Endothelial cell of umbilical vein (primary cell): ENCODE data around the gene LRRC52. TPM values are rescaled to one million over a fixed set of nuclear protein-coding genes. Genes with fewer than 3 reads are reported as not detected.

Experiments
- BruUV-seq: library from RNA; stranded (reverse); fragments of 400-500 nt; replicated peaks from 2 replicates; lab custom pipeline; 2021; lab: Mats Ljungman, UMichigan
- CTCF ChIA-PET: fragments of 300-600, 350-600 bp; sonication (Branson Sonifier 250); formaldehyde crosslinking; loops from one replicate; lab custom pipeline; 2021; ENCODE audit warnings: antibody characterized with exemption, inconsistent platforms; lab: Charles Lee
- POLR2A ChIA-PET: fragments of 300-600, 350-600 bp; sonication (Branson Sonifier 250); formaldehyde crosslinking; loops from one replicate; lab custom pipeline; 2021; ENCODE audit warnings: antibody characterized with exemption, inconsistent platforms; lab: Charles Lee
- DNase-seq: peaks from one replicate; pipeline ENCODE4 v3.0.0-alpha.2; 2011; ENCODE audit warnings: low read depth, low spot score
- FAIRE-seq: peaks from 2 replicates; lab custom pipeline; 2011; peaks lifted over from hg19 to GRCh38; lab: Jason Lieb, UNC
- H2AFZ ChIP-seq: 2 replicates; pipeline ENCODE4 v1.6.0; 2012; ENCODE audit warnings: low read depth, low read length, control low read depth, inconsistent platforms
- H3K27ac ChIP-seq: 2 replicates; pipeline ENCODE4 v1.5.1; 2011; ENCODE audit warnings: low read depth, mild to moderate bottlenecking, control low read depth, low read length, moderate library complexity; ENCODE audit not compliant: insufficient read depth
- H3K27me3 ChIP-seq, 2 experiments: 2 replicates each; pipeline versions ENCODE4 v1.6.0 to v1.6.1; 2011; ENCODE audit warnings: low read length in 2 of 2, mixed read lengths in 1 of 2; ENCODE audit not compliant: control insufficient read depth in 2 of 2, insufficient read depth in 2 of 2
- H3K36me3 ChIP-seq, 2 experiments: 2 replicates in 1 of 2; 3 replicates in 1 of 2; pipeline ENCODE4 v1.5.1; 2011; ENCODE audit warnings: low read length in 2 of 2, mild to moderate bottlenecking in 1 of 2, moderate library complexity in 1 of 2; ENCODE audit not compliant: control insufficient read depth in 2 of 2, insufficient read depth in 2 of 2; ENCODE audit errors: extremely low read depth in 1 of 2
- H3K4me1 ChIP-seq: 3 replicates; pipeline ENCODE4 v1.5.1; 2011; ENCODE audit warnings: mild to moderate bottlenecking, low read length; ENCODE audit not compliant: control insufficient read depth, insufficient read depth; ENCODE audit errors: extremely low read depth
- H3K4me2 ChIP-seq: 2 replicates; pipeline ENCODE4 v1.6.1; 2011; ENCODE audit warnings: low read length, control low read depth, mixed read lengths; ENCODE audit not compliant: insufficient read depth
- H3K4me3 ChIP-seq, 3 experiments: fragments of 200-600 bp in 1 of 3; sonication (generic), shearing (Covaris generic) in 1 of 3; replicated peaks in 1 of 3; 2 replicates each; pipeline ENCODE4 v1.5.1; 2011 to 2016; ENCODE audit warnings: control low read depth in 3 of 3, low read length in 3 of 3, mild to moderate bottlenecking in 2 of 3, inconsistent platforms in 1 of 3, low read depth in 1 of 3, moderate library complexity in 1 of 3; ENCODE audit not compliant: insufficient read depth in 1 of 3
- H3K79me2 ChIP-seq: 2 replicates; pipeline ENCODE4 v1.6.0; 2012; ENCODE audit warnings: low read length, inconsistent platforms; ENCODE audit not compliant: control insufficient read depth, insufficient read depth
- H3K9ac ChIP-seq: replicated peaks from 2 replicates; pipeline ENCODE3; 2011; ENCODE audit warnings: low read length, control low read depth; ENCODE audit not compliant: insufficient read depth; ENCODE audit errors: extremely low read depth
- H3K9me1 ChIP-seq: replicated peaks from 3 replicates; pipeline ENCODE4 v1.6.0; 2011; ENCODE audit warnings: mild to moderate bottlenecking, low read length; ENCODE audit not compliant: control insufficient read depth, insufficient read depth; ENCODE audit errors: extremely low read depth
- H3K9me3 ChIP-seq: replicated peaks from 2 replicates; pipeline ENCODE4 v1.5.1; 2012; ENCODE audit warnings: low read length, inconsistent platforms; ENCODE audit not compliant: control insufficient read depth, insufficient read depth
- H4K20me1 ChIP-seq: replicated peaks from 2 replicates; pipeline ENCODE3; 2011; ENCODE audit warnings: mild to moderate bottlenecking, low read length; ENCODE audit not compliant: control insufficient read depth, insufficient read depth; ENCODE audit errors: extremely low read depth
- EZH2 ChIP-seq: IDR thresholded peaks from 2 replicates; pipeline ENCODE4 v1.6.1; 2012; ENCODE audit warnings: borderline replicate concordance, low read depth, mild to moderate bottlenecking, moderate library complexity, low read length, inconsistent platforms; ENCODE audit not compliant: severe bottlenecking
- FOS ChIP-seq: IDR thresholded peaks from 2 replicates; pipeline ENCODE4 v1.6.1; 2011; ENCODE audit warnings: mild to moderate bottlenecking, low read length, moderate library complexity, borderline replicate concordance; ENCODE audit not compliant: insufficient read depth
- GATA2 ChIP-seq: IDR thresholded peaks from 2 replicates; pipeline ENCODE4 v1.7.0; 2011; ENCODE audit warnings: low read depth, mild to moderate bottlenecking, moderate library complexity, mixed read lengths, low read length; ENCODE audit not compliant: insufficient read length, insufficient read depth
- JUN ChIP-seq: IDR thresholded peaks from 2 replicates; pipeline ENCODE4 v1.6.1; 2011; ENCODE audit warnings: borderline replicate concordance, low read depth; ENCODE audit not compliant: insufficient read length, insufficient read depth
- MYC ChIP-seq: IDR thresholded peaks from one replicate; pipeline ENCODE4 v1.6.1; 2011; ENCODE audit warnings: mild to moderate bottlenecking, low read depth, low read length
- POLR2A ChIP-seq: IDR thresholded peaks from 2 replicates; pipeline ENCODE4 v1.6.1; 2012; ENCODE audit warnings: low read depth, mild to moderate bottlenecking, control low read depth, low read length
- POLR2AphosphoS5 ChIP-seq: IDR thresholded peaks from 2 replicates; pipeline ENCODE4 v1.6.1; 2012; ENCODE audit warnings: low read depth, mild to moderate bottlenecking, control low read depth, low read length, moderate library complexity; ENCODE audit not compliant: insufficient read depth
- dilution Hi-C: fragments of 300-500 bp; cut with MboI; formaldehyde crosslinking; loops from one replicate; pipeline ENCODE4 v1.15.0; 2019; ENCODE audit warnings: low sequenced_read_pairs; ENCODE audit not compliant: extremely low pct_ligation_motif_present
- intact Hi-C: fragments of 100-400 bp; cut with micrococcal nuclease; formaldehyde crosslinking; loops from one replicate; pipeline ENCODE4 v1.10.0; 2022
- polyA plus RNA-seq, 4 experiments: library from polyadenylated mRNA; depleted of rRNA in 3 of 4; stranded (reverse) in 3 of 4; unstranded in 1 of 4; fragments of >200 nt; gene quantifications; 2 replicates each; pipeline versions ENCODE4 v1.2.1 to v1.2.3, GENCODE V29; 2011 to 2012; ENCODE audit warnings: missing spikeins in 1 of 4
- total RNA-seq: library from RNA; stranded (reverse); gene quantifications from 2 replicates; pipeline ENCODE4 v1.2.3, GENCODE V29; 2021
- TF ChIP-seq, protein P1 (sequence below): IDR thresholded peaks from 2 replicates; pipeline ENCODE4 v1.6.1; 2011; ENCODE audit not compliant: insufficient read depth, insufficient read length
- TF ChIP-seq, protein P2 (sequence below), 2 donors: IDR thresholded peaks; 1 replicate in 1 of 2; 2 replicates in 1 of 2; pipeline ENCODE4 v1.5.1; 2011; ENCODE audit warnings: low read length in 2 of 2, mild to moderate bottlenecking in 2 of 2, moderate library complexity in 2 of 2, control low read depth in 1 of 2, inconsistent platforms in 1 of 2, low read depth in 1 of 2; ENCODE audit not compliant: insufficient read depth in 1 of 2; ENCODE audit errors: extremely low read depth in 1 of 2

Gene LRRC52
- total and polyA plus RNA-seq, 2 donors (not counting 3 experiments of a cell fraction or from before 2014, with no cell fraction given), result not detected

DNA sequence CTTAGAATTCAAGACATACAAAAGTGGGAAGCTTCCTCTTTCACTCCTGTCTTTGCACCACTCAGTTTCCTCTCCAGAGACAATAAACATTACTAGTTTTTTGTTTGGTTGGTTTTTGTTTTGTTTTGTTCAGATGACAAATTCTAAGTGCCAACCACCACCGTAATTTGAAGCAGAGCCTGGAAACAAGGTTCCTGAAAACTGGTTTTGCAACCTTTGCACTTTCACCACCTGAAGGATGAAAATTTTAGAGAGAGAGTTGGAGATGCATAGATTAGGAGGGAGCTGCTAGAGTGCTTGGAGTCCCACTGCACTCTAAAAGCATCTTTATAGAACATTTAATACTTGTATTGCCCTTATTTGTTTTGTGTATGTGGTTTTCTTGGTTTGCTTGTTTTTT is 67.1 kb downstream of the LRRC52 start:
- Histone ChIP-seq H3K9ac (no peak overlapping the region), H3K9me3 (no peaks in the 10 kb centered on the region), H3K4me2 (no peak overlapping the region), H3K4me1 (no peaks in the 10 kb centered on the region), H3K79me2 (no peaks in the 10 kb centered on the region), H3K27me3 (peaks cover 1 to 5% of the 10 kb centered on the region in 2 experiments), H3K4me3 (no peak overlapping the region), H2AFZ (no peak overlapping the region), H3K36me3 (no peaks in the 10 kb centered on the region), H3K27ac (no peak overlapping the region), H4K20me1 (no peaks in the 10 kb centered on the region), H3K9me1 (no peaks in the 10 kb centered on the region)
- intact Hi-C loops, result no loop called here
- TF ChIP-seq POLR2AphosphoS5 (no peak), FOS (no peak), GATA2 (no peak), JUN (no peak), EZH2 (no peak), MYC (no peak), POLR2A (no peak)
- TF ChIP-seq, protein P1, sequence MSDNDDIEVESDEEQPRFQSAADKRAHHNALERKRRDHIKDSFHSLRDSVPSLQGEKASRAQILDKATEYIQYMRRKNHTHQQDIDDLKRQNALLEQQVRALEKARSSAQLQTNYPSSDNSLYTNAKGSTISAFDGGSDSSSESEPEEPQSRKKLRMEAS, result no peak
- TF ChIP-seq, protein P2, sequence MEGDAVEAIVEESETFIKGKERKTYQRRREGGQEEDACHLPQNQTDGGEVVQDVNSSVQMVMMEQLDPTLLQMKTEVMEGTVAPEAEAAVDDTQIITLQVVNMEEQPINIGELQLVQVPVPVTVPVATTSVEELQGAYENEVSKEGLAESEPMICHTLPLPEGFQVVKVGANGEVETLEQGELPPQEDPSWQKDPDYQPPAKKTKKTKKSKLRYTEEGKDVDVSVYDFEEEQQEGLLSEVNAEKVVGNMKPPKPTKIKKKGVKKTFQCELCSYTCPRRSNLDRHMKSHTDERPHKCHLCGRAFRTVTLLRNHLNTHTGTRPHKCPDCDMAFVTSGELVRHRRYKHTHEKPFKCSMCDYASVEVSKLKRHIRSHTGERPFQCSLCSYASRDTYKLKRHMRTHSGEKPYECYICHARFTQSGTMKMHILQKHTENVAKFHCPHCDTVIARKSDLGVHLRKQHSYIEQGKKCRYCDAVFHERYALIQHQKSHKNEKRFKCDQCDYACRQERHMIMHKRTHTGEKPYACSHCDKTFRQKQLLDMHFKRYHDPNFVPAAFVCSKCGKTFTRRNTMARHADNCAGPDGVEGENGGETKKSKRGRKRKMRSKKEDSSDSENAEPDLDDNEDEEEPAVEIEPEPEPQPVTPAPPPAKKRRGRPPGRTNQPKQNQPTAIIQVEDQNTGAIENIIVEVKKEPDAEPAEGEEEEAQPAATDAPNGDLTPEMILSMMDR (IDR thresholded peaks at IDR 0.05; ENCODE audit: extremely low read depth in 1 of 2, insufficient read depth in 1 of 2, low read depth in 1 of 2, low read length in 2 of 2), result no peak
- FAIRE-seq (no peak), DNase-seq (no peak)
- CTCF ChIA-PET, result interaction anchor here (1.8 kb wide), 1 partner anchor 9 kb away, joined by 6 read pairs; no protein-coding TSS in a partner anchor
- POLR2A ChIA-PET, result no interaction called here
- dilution Hi-C loops, result no loop called here
- BruUV-seq, result no TSS peak
